GM21717 (cell line): ENCODE measurements around the gene ERI3.

Source experiments
- ATAC-seq: cut with Tn5 transposase; IDR thresholded peaks from one replicate; pipeline ENCODE4 v1.9.1; 2021; ENCODE audit warnings: mild to moderate bottlenecking, moderate library complexity; ENCODE audit not compliant: unreplicated experiment

The ERI3 gene

GRCh38 chr1:44289530-44289929 is 65.5 kb downstream of the ERI3 start:
- ATAC-seq: no peak

DNA sequence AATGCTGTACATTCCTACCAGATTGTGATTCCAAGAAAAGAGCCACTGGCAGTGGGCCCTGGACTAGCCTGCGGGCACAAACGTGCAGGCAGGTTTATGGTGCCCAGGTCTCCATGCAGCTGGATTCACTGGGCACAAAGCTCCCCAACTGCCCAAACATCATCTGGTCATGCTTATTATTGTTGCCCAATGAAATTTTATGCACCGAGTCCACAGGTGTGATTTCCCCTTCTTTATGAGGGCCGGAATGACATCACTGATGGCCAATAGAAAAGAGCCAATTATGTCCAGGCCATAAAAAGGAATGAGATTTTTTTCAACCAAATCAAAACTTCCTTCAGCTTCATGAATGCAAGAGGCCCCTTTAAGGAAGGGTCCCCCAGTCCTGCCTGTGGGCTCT is 66.2 kb downstream of the ERI3 start:
- no peak for ATAC-seq

GRCh38 chr1:44284184-44284583 is 70.9 kb downstream of the ERI3 start:
- no peak for ATAC-seq

- no peak for ATAC-seq
Measured at GRCh38 chr1:44283524-44284173, 71.4 kb downstream of the ERI3 start.

- ATAC-seq: no peak
Measured at GRCh38 chr1:44282704-44283426, 72.2 kb downstream of the ERI3 start.

GRCh38 chr1:44281962-44282703 is 72.9 kb downstream of the ERI3 start:
- no peak for ATAC-seq

DNA sequence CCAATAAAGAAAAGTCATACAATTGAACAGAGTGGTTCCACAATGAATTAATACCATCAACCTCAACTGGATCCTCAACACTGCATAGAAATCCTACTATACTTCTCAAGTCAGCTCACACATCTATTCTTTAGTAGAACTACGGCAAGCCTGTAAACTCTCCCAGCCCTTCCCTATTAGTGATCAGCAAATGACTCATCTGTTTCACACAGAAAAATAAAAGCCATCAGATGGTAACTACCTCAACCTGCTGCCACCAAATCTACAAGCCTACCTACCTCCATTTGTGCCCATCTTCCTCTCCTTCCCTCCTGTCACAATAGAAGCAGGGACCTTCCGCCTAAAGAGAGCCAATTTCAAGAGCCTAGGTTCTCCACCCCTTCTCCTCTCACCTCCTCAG is 78.2 kb downstream of the ERI3 start:
- ATAC-seq: no peak

- no peak for ATAC-seq
Measured at GRCh38 chr1:44275991-44276405, 79.1 kb downstream of the ERI3 start.

- ATAC-seq: no peak
Measured at GRCh38 chr1:44275296-44275962, 79.6 kb downstream of the ERI3 start.

DNA sequence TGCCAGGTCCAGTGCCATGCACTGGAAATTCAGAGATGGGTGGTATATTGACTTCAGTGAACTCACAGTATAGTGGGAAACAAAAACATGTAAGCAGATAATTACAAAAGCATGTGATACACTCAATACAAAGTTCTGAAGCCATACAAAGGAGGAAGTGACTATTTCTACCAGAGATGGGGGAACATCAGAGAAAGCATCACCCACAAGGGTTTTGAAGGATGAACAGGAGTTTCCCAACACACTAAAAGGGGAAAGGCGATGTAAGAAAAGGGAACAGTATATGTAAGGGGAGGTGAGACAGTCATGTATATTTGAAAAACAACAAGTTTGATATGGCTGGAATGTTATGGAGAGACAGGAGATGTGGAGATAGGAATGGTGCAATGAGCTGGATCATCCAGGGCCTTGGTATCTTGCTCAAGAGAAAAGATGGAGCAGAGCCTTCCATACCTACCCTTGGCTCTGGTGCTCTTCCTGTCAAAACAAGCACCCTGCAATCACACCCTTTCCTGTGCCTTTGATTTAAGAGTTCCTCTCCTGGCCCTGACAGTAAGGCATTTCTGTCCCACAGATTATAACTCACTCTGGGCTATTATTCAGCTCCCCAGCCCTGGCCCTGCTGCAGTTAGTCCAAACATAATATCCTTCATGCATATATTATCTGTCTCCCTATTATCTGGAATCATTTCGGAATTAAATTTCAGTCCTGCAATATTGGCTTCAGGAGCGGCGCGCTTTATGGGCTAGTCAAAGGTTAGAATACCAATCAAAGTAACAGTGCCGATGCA is 81.3 kb downstream of the ERI3 start:
- ATAC-seq: no peak

DNA sequence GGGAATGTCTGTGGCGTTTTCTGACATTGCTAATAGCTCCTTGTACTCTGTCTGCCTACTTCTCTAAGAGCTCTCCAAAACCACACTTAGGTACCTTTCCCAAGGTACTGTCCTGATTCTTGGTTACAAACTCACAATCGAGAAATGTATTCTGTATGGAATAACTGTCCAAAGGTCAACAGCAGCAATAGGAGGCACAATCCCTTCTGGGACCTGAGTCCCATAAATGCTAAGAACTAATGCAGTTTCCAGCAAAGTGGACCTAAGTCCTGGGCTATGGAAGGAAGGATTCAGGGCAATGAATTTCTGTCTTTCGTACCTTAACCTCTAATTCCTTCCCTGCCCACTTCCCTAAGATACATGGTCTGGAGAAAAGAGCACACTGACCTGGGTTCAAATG is 82.1 kb downstream of the ERI3 start:
- no peak for ATAC-seq

- no peak for ATAC-seq
Measured at GRCh38 chr1:44271646-44272045, 83.4 kb downstream of the ERI3 start.

DNA sequence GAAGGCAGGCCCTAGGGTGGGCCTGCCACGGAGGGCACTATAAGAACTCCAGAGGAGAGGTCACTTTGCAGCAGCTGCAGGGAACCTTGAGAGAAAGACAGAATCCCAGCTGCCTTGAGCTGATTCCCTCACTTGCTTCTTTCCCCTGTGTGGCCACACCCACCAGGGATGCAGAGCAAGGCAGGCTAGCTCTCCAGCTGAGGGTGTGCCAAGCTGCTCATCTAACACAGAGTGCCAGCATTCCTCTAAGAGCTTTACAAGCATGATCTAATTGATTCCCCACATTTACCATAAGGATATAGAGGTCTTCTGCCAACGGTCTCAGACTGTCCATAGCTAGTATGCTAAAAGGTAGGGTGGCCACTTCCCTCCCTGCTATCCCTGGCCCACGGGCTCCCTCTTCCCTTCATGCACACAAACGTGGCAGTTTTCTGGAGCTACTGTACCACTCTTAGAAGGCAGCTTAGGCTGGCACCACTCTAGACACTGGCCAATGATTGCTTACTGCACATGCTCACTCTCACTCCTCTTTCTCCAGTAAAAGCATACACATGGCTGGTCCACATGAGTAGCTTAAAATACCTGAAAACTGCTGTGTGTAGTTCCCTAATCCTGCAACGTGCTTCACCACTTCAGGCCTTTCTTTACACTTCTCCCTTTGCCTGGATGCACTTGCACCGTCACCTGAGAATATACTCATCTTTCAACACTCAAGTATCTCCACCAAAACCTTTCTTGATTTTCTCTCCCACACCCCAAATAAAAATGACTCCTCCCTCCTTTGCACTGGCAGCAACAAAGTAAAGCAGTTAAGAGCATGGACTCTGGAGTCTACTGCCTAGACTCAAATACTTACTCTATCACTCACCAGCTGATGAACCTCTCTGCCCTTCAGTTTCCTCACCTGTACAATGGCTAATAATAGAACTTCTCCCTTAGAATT is 84.1 kb downstream of the ERI3 start:
- ATAC-seq: no peak

DNA sequence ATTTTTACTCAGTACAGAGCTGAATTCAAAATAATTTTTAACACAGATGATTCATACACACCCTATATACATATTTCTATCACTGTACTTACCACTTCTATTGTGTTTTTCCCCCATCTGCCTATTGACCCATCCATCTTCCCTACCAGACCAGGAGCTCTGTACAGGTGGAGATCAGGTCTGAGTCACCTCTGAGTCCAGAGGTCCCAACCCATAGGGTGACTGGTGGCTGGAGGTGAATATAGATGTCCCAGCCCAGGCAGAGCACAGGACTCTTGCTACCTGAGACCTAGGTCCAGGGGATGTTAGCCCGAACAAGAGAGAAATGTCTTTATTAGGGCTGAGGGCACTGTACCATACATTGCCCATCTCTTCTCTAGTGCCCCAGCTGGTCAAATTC is 87.0 kb downstream of the ERI3 start:
- ATAC-seq: no peak

GRCh38 chr1:44267438-44267837 is 87.6 kb downstream of the ERI3 start:
- no peak for ATAC-seq

DNA sequence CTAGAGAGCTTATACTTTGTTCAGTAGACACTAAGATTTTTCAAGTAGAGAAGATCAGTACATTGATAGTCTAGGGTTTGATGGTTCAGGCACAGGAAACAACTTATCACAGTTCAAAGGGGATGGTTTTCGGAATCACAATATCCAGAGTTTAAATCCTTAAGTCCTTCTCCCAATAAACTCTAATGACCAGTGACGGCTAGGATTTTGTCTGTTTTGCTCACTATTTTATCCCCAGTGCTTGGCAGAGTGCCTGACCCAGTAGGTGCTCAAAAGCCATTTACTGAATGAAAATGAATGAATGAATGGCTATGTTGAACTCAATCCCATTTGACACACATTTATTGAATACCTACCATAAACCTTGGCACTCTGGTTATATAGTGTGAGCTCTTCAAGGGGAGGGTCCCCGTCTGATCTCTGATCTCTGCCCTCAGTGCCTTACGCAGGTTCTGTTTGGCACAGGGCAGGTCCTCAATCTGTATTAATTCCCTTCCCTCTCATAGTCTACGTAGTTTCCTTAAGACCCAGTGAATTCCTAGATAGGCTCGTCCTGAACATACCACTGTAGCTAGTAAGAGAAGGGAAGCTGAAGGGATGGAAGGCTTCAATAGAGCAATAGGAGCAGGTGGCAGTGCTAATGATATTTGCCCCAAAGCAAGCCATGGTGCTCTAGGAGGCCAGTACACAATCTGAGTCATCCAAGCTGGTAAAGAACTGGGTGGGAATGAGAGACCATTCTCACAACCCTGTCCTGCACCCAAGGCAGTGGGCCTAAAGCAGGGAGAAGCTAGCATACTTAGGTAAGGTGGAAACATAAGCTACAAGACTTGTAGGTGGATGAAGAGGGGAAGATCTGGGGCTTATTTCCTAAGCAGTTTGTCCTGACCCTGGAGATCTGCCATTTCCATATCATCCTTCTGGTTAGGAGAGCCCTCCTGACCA is 88.4 kb downstream of the ERI3 start:
- no peak for ATAC-seq

DNA sequence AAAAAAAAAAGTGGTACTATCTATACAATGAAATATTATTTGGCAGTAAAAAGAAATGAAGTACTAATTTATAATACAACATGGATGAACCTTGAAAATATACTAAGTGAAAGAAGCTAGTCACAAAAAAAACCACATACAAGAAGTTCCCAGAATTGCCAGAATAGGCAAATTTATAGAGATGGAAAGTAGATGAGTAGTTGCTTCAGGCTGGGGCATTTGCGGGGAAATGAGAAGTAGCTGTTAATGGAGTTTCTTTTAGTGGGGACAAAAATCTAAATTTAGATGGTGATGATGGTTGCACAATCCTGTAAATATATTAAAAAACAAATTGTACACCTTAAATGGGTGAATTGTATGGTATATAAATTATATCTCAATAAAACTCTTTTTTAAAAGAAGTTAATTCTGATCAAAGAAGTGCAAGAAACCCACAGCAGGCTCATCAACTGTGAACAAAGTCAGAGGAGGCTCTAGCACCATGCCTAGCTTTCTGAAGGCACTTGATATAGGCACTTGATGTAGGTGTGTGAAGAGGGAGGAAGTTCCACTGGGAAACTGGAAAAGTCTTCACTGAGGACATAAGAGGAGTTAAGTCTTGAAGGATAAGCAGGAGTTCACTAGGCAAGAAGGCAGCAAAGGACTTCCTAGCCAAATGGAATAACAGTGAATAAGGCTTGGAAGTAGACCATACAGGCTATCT is 89.2 kb downstream of the ERI3 start:
- no peak for ATAC-seq

DNA sequence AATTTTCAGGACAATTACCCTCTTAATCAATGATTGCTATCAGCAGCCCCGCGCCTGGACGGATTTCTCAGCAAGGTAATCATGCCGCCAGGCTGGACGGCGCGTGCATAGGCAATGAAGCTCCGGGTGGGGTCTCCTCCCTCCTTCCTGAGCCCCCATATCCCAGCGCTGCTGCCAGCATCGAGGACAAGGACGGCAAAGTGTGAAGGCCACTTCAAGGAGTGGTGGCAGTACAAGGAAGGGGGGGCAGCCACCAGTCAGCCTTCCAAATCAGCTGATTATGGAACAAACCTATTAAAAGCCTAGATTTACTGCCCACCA is 90.6 kb downstream of the ERI3 start:
- no peak for ATAC-seq
